Caki2 (cell line): ENCODE measurements around the gene ZNF175. TPM values are rescaled to one million over a fixed set of nuclear protein-coding genes. Genes with fewer than 3 reads are reported as not detected.

Experiments used
- DNase-seq: peaks from one replicate; pipeline ENCODE4 v3.0.0-alpha.2; 2015; ENCODE audit warnings: low read depth
- in situ Hi-C: cut with HindIII; loops from 2 replicates; pipeline ENCODE4 v1.10.0; 2016; ENCODE audit warnings: low sequenced_read_pairs, low pct_unique_long_range_greater_than_20kb, mixed read lengths
- total RNA-seq: library from RNA; depleted of rRNA; stranded (reverse); fragments of >200 nt; shearing (Covaris generic); gene quantifications from 2 replicates; pipeline ENCODE4 v1.2.3, GENCODE V29; 2014; ENCODE audit warnings: low replicate concordance; rRNA removed

ZNF175 gene
- total RNA-seq = 2.5 and 10.8 TPM in 2 replicates

DNA sequence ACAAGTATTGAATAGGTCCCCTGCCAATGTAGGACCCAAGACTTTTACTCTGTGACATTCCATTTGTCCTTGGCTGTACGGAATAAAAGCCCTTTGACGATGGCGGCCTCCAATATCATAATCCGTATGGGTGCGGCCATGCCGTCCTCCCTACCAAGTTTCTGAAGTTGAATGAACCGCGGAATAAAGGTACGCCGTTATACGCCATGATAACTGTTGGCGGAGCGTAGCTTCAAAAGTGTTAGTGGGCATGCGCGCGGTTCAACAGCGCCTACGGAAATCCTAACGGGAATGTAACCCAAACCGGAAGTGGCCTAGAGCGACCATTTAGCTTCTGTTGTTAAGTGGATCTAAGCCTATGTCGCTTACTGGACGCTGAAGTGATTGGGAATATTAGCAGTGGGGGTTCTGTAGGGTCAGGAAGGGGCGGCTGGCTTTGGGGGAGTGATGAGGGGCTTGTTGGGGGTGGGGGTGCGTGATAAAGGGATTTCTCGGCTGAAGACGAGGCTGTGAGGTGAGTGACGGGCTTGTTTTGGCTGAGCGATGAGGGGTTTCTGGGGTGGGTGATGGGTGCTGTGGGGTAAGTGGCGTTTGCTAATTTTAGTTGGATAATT is at the start of gene ZNF175:
Gene ZNF175 (plus strand): TSS at position 322 of the 614 bp plus-strand sequence. CDS start 2,047 bp downstream, outside the sequence.
- in situ Hi-C loops = no loop called here

GRCh38 chr19:51521357-51521756 is 49.7 kb upstream of the ZNF175 start:
- in situ Hi-C loops = no loop called here
- DNase-seq = no peak

More for the DNA sequence above, at the start of gene ZNF175:
- DNase-seq = peak; percentile 93

DNA sequence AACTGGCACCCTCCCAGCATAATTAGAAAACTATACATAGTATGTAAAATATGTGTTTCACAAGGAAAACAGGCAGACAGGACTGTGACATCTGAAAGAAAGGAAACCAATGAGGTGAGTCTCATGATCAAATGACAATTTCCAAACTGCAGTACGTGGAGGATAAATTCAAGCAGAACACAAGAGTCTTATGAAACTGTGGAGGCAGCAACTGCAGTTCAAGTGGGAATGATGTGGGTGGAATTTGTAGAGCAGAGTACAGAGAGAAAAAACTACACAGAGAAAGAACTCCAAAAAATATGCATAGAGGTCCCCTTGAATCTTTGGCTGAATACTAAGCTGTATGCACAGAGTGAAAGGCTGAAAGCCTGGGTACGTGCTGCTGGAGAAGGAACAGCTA is 49.3 kb upstream of the ZNF175 start:
- in situ Hi-C loops = no loop called here
- no peak for DNase-seq

DNA sequence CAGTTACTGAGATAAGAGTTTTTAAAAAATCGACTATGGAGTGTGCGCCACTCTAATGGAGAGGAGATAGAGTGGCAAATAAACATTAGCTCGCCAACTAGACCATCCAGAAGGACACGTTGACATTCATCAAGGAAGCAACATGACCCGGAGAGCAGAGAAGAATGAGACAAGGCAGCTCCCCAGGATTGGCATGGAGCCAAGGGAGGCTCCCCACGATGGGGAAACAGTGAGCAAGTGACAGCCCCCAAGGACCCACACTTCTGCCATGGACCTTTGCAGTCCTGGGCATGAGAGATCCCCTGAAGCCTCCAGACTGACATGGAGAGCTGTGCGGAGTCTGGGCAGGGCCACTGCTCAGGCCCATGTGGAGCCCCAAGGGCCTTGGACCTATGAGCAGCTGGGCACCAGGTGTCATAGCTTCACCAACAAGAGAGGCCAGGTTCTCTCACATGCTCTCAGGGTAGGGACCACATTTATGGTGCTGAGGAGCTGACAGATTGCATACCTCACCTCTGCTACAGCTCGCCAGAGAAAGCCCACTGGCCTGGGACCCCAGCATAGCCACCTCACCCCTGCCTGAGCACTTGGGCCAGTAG is 46.3 kb upstream of the ZNF175 start:
- no peak for DNase-seq
- in situ Hi-C loops = no loop called here

DNA sequence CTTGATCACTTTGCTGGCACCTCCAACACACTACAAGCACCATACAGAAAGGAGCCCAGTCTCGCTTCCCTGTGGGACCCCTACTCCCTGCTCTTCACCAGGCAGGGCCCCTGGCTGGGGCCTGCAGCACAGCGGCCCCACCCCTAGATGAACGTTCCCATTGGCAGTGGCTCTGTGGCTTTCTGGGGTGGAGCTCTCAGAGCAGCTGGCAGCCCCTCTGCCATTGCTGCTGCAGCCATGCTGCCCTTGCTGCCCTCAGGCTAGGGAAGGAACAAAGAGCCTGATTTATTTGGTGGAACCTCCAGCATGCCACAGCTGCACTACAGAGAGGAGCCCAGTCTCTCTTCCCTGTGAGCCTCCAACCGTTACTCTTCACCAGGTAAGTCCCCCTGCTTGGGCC is 45.4 kb upstream of the ZNF175 start:
- DNase-seq = no peak
- in situ Hi-C loops = no loop called here

- no peak for DNase-seq
Measured at GRCh38 chr19:51529301-51529700, 41.8 kb upstream of the ZNF175 start.

GRCh38 chr19:51530616-51531015 is 40.5 kb upstream of the ZNF175 start:
- no peak for DNase-seq
- in situ Hi-C loops = no loop called here

More at GRCh38 chr19:51529301-51529700, 41.8 kb upstream of the ZNF175 start:
- in situ Hi-C loops = no loop called here

DNA sequence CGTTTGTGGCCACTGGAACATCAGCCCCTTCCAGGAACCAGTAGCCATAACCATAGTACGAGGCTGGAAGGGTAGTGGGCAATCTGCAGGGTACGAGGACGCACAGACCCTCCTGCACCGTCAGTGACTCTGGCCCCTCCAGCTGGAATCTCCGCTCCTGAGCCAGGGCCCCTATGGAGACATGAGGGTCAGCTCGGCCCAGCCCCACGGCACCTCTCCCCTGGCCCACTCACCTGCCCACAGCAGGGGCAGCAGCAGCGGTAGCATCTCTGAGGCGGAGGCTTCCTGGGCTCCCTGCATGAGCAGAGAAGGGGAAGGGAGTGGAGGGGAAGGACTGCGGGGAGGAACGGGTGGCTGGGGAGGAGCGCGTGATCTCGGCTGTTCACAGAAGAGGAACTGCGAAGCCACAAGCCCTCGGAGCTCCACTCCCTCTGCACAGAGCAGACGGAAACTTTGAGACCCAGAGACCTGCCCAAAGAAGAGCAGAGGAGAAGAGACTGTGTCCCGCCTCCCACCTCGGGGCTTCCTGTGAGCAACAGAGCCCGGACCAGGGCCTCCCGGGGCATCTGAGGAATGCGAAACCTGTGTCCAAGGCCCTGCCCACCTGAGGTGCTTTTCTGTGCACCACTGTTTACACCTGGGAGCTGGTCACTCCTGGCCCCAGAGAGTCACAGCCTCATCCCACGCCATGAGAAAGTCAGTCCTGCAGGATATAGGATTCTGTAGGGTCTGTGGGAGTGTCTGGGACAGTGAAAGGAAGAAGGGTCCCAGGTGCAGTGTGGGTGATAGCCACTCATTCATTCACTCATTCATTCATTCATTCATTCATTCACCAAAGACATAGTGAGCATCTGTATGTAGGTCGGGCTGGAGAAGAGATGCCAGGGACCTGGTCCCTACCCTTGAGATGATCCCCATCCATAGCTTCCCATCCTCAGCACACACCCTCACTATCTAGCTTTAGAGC is 39.5 kb upstream of the ZNF175 start, which contains the start of gene SIGLEC6:
Gene SIGLEC6 (minus strand): TSS at position 322 of the 967 bp plus-strand sequence. CDS start 22 bp downstream, at position 300.
- in situ Hi-C loops = no loop called here
- DNase-seq = no peak

GRCh38 chr19:51535535-51535934 is 35.5 kb upstream of the ZNF175 start:
- in situ Hi-C loops = no loop called here
- DNase-seq = no peak

DNA sequence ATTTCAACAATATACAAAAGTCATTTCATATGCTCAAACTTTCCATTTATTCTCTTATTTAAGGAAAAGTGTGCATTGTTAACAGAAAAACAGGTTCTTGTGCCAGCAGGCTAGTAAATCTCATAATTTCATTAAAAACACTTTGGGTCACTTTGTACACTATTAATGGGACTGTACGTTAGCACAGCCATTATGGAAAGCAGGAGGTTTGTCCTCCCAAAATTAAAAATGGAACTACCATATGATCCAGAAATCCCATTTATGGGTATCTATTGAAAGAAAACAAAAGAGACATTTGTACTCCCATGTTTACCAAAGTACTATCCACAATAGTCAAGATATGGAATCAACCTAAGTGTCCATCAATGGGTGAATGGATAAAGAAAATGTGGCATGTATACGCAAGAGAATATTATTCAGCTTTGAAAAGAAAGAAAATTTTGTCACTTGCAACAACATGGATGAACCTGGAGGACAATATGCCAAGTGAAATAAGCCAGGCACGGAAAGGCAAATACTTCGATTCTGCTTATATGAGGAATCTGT is 31.2 kb upstream of the ZNF175 start:
- no peak for DNase-seq
- in situ Hi-C loops = no loop called here

- in situ Hi-C loops = no loop called here
- DNase-seq = no peak
Measured at GRCh38 chr19:51541458-51542357, 29.4 kb upstream of the ZNF175 start.

- in situ Hi-C loops = no loop called here
- DNase-seq = no peak
Measured at GRCh38 chr19:51542699-51543098, 28.4 kb upstream of the ZNF175 start.

- in situ Hi-C loops = no loop called here
- no peak for DNase-seq
Measured at GRCh38 chr19:51544038-51544437, 27.0 kb upstream of the ZNF175 start.

- in situ Hi-C loops = no loop called here
- no peak for DNase-seq
Measured at GRCh38 chr19:51546107-51546649, 24.9 kb upstream of the ZNF175 start.

- DNase-seq = peak; percentile 43
- in situ Hi-C loops = no loop called here
Measured at GRCh38 chr19:51546650-51547396, 24.3 kb upstream of the ZNF175 start.

DNA sequence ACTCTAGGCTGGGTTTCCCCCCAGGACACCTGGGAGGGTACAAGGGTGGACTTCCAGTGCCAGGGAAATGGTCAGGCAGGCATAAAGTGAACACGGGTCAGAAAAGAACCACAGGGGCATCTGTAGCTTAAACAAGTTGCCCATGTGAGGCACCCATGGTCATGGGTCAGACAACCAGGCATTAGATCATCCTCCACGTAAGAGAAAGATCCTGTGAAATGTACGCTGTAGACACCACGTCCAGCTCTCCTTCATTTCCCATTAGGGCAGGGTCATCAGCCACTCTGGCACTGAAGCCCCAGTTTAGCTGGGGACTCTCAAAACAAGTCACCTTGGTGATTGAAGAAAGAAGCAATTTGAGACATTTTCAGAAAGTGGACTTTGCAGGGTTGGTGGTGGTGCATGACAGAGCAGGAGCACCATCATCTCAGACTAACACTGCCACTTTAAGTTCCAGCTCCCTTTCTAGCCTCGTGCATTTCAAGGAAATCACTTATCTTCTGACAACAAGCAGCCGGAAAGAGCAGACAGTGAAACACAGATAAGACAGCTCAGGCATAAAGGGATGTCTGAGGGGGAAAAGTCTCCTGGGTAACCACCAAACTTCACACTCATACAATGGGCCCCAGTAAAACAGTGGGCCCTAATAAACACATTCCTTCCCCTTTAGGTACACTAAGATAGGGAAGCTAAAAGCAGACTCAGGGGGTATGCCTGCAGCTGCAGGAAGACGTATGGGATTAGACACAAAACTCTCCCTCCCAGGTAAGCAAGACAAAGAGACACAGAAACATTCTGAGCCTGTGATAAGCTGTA is 23.5 kb upstream of the ZNF175 start:
- no peak for DNase-seq

More for the DNA sequence above, 23.5 kb upstream of the ZNF175 start:
- in situ Hi-C loops = no loop called here
